AG04450 (cell line): ENCODE results near the gene KCNQ2. TPM values are rescaled to one million over a fixed set of nuclear protein-coding genes. Genes with fewer than 3 reads are reported as not detected.

Experiments used
- CTCF ChIA-PET: fragments of 300-600, 350-600 bp; formaldehyde crosslinking; extraction: SDS; loops from one replicate; lab custom pipeline; 2022; ENCODE audit warnings: antibody characterized with exemption, inconsistent platforms; lab: Charles Lee
- POLR2A ChIA-PET: fragments of 350-600 bp; formaldehyde crosslinking; extraction: SDS; loops from one replicate; lab custom pipeline; 2021; ENCODE audit warnings: antibody characterized with exemption, inconsistent platforms; lab: Yijun Ruan, JAX
- DNase-seq: peaks from one replicate; pipeline ENCODE4 v3.0.0-alpha.2; 2011; ENCODE audit warnings: low read depth, low spot score
- H3K27ac ChIP-seq: one replicate; pipeline ENCODE4 v1.5.1; 2012; ENCODE audit warnings: low read depth, low read length, control low read depth
- H3K27me3 ChIP-seq: one replicate; pipeline ENCODE4 v1.6.0; 2012; ENCODE audit warnings: low read length; ENCODE audit not compliant: control insufficient read depth, insufficient read depth
- H3K4me3 ChIP-seq: 2 replicates; pipeline ENCODE4 v1.5.1; 2011; ENCODE audit warnings: mild to moderate bottlenecking, low read depth, low read length, control low read depth
- H3K9me3 ChIP-seq: 2 replicates; pipeline ENCODE4 v1.5.1; 2012; ENCODE audit warnings: low read length; ENCODE audit not compliant: control insufficient read depth, insufficient read depth
- CTCF ChIP-seq: IDR thresholded peaks from 2 replicates; pipeline ENCODE4 v1.5.1; 2011; ENCODE audit warnings: low read depth, low read length, control low read depth, inconsistent platforms
- polyA plus RNA-seq: library from polyadenylated mRNA; depleted of rRNA; stranded (reverse); fragments of >200 nt; gene quantifications from 2 replicates; pipeline ENCODE4 v1.2.3, GENCODE V29; 2011

The KCNQ2 gene
- polyA plus RNA-seq, 1 experiment = not detected

DNA sequence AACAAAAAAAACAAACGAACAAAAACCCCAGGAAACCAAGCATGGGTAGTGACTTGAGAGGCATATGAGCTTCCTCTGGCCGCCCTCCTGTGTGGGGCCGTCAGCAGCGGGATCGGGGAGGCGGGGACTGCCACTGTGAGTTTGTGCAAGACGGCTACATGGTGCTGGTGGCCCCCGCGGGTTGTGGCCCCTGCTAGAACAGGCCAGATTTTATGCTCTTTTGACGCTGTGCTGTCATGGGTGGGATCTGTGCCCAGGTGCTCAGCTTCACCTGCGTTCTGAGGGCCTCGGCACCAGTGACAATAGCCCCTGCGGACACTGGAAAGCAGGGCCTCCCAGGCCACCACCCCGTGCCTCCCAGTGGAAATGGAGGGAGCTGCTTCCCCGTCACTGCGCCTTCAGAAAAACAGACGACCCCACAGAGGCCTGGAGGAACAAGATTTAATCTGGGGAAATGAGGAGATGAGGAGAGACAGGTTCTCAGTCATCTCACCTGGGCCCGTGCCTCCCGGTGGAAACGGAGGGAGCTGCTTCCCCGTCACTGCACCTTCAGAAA is 4.7 kb upstream of the KCNQ2 start:
- CTCF ChIA-PET = no interaction called here

GRCh38 chr20:63475209-63475608 is 2.8 kb upstream of the KCNQ2 start:
- H3K9me3 ChIP-seq = no peaks in the 10 kb centered on the region; the same call in 1 of the 2 replicates
- DNase-seq = no peak
- ChIA-PET POLR2A (no interaction called here), CTCF (no interaction called here)
- no peak overlapping the region for H3K27ac ChIP-seq
- no peak for TF ChIP-seq CTCF
- H3K27me3 ChIP-seq = peaks cover 55% of the 10 kb centered on the region
- no peak overlapping the region for H3K4me3 ChIP-seq

More for the DNA sequence above, 4.7 kb upstream of the KCNQ2 start:
- Histone ChIP-seq H3K27ac (no peak overlapping the region), H3K9me3 (no peaks in the 10 kb centered on the region; the same call in 1 of the 2 replicates), H3K4me3 (no peak overlapping the region), H3K27me3 (peaks cover 46% of the 10 kb centered on the region)
- DNase-seq = no peak
- TF ChIP-seq CTCF = no peak
- POLR2A ChIA-PET = no interaction called here

GRCh38 chr20:63473555-63474449 is 1.3 kb upstream of the KCNQ2 start:
- H3K9me3 ChIP-seq = no peaks in the 10 kb centered on the region; the same call in 1 of the 2 replicates
- ChIA-PET POLR2A (no interaction called here), CTCF (no interaction called here)
- TF ChIP-seq CTCF = no peak
- no peak overlapping the region for H3K27ac ChIP-seq
- DNase-seq = no peak
- no peak overlapping the region for H3K4me3 ChIP-seq
- peaks cover 55% of the 10 kb centered on the region for H3K27me3 ChIP-seq

DNA sequence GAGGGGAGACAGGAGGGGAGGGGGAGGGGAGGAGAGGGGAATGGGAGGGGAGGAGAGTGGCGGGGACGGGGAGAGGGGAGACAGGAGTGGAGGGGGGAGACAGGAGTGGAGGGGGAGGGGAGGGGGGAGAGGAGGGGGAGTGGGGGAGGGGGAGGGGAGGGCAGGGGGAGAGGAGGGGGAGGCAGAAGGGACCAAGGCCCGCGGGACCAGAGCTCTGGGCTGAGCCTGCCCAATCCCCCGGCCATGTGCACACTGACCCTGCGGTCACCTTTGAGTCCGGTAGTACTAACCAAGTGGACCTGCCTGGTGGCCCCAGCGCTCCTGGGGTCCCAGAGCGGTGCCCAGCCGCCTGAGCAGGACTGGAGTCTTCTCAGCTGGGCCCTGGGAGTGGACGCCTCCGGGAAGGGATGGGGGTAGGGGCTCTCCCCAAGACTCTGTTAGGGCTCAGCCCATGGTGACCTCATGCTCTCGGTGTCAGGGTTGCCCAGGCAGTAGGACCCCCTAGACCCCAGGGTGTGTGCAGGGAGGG is 471 bp upstream of the KCNQ2 start:
- Histone ChIP-seq H3K27me3 (peaks cover 57% of the 10 kb centered on the region), H3K4me3 (no peak overlapping the region), H3K9me3 (no peaks in the 10 kb centered on the region; the same call in 1 of the 2 replicates), H3K27ac (no peak overlapping the region)
- ChIA-PET POLR2A (no interaction called here), CTCF (no interaction called here)
- no peak for TF ChIP-seq CTCF
- no peak for DNase-seq

- Histone ChIP-seq H3K9me3 (no peaks in the 10 kb centered on the region; the same call in 1 of the 2 replicates), H3K4me3 (no peak overlapping the region), H3K27ac (no peak overlapping the region), H3K27me3 (peaks cover 50% of the 10 kb centered on the region)
- TF ChIP-seq CTCF = no peak
- no peak for DNase-seq
- ChIA-PET POLR2A (interaction anchor here (0.7 kb wide), 1 partner anchor 166 kb away, joined by 3 read pairs; no protein-coding TSS in a partner anchor), CTCF (no interaction called here)
These were observed 806 bp downstream of the KCNQ2 start for GRCh38 chr20:63471717-63471980.
